Peyer's patch (tissue), 4 donors: Measurements from ENCODE around the gene CCAR1.

Experiments
- CTCF ChIP-seq, 6 experiments: fragments of 450-650 bp in 4 of 6; fragments of 200-600 bp in 2 of 6; sonication (generic) in 1 of 6; IDR thresholded peaks; one replicate each; pipeline ENCODE4 v1.5.1; 2017 to 2019; ENCODE audit warnings: antibody characterized with exemption in 6 of 6, mild to moderate bottlenecking in 3 of 6, moderate library complexity in 1 of 6
- POLR2A ChIP-seq, 2 donors: fragments of 450-650 bp; IDR thresholded peaks; one replicate each; pipeline ENCODE4 v1.5.1; 2017; ENCODE audit warnings: antibody characterized with exemption in 2 of 2, mild to moderate bottlenecking in 2 of 2, moderate library complexity in 2 of 2

DNA sequence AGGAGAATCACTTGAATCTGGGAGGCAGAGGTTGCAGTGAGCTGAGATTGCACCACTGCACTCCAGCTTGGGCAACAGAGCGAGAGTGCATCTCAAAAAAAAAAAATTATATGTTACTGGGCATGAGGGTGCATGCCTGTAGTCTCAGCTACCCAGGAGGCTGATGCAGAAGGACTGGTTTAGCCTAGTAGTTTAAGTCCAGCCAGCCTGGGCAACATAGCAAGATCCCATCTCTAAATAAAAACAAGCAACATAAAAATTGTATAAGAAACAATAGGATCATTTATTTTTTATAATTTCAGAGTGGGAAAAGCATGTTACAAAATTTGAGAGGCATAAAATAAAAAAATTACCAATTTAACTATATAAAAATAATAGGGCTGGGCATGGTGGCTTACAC, 15.5 kb upstream of the CCAR1 start:
- TF ChIP-seq CTCF (IDR thresholded peaks at IDR 0.05): no peak
- TF ChIP-seq POLR2A (IDR thresholded peaks at IDR 0.05): no peak
